Prostate gland (tissue), 2 donors: ENCODE results near the gene SIM2.

Experiments used
- POLR2A ChIP-seq: fragments of 450-650 bp; IDR thresholded peaks from one replicate; pipeline ENCODE4 v1.6.1; 2016; ENCODE audit warnings: antibody characterized with exemption, mild to moderate bottlenecking
- TF ChIP-seq, protein P1 (sequence below), 4 experiments: fragments of 200-600 bp in 2 of 4; fragments of 450-650 bp in 2 of 4; sonication (generic) in 2 of 4; IDR thresholded peaks; 1 replicate in 3 of 4; 2 replicates in 1 of 4; pipeline ENCODE4 v1.5.1; 2016 to 2019; ENCODE audit warnings: antibody characterized with exemption in 4 of 4, mild to moderate bottlenecking in 2 of 4, moderate library complexity in 2 of 4

DNA sequence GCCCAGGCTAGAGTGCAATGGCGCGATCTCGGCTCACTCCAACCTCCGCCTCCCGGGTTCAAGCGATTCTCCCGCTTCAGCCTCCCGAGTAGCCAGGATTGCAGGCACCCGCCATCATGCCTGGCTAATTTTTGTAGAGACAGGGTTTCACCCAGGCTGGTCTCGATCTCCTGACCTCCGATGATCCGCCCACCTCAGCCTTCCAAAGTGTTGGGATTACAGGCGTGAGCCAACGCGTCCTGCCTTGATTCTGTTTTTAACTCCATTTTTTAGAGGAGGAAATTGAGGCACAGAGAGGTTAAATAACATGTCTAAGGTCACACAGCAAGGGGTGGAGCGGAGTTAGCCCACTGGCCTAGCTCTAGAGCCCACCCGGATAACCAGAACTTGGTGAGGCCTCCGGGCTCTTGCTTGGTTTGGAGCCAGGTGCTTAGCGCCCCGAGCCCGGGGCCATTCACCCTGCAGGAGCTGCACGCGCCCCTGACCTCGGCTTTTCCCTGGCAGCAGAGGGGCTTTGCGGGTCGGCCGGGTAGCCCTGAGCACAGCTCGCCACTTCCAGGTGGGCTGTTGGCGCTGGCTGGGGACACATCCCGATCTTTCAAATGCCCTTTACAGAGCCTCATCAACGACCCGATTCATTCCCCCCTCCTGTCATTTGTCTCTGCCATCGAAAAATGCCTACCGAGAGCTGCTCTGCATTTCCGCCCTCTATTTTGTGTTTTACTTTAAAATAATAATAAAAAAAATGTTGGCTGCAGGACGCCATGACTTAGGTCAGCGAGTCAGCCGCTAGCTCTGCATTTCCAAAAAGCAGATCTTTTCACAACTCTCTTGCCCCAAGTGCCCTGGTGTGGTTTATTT is 11.2 kb downstream of the SIM2 start:
- TF ChIP-seq, protein P1, sequence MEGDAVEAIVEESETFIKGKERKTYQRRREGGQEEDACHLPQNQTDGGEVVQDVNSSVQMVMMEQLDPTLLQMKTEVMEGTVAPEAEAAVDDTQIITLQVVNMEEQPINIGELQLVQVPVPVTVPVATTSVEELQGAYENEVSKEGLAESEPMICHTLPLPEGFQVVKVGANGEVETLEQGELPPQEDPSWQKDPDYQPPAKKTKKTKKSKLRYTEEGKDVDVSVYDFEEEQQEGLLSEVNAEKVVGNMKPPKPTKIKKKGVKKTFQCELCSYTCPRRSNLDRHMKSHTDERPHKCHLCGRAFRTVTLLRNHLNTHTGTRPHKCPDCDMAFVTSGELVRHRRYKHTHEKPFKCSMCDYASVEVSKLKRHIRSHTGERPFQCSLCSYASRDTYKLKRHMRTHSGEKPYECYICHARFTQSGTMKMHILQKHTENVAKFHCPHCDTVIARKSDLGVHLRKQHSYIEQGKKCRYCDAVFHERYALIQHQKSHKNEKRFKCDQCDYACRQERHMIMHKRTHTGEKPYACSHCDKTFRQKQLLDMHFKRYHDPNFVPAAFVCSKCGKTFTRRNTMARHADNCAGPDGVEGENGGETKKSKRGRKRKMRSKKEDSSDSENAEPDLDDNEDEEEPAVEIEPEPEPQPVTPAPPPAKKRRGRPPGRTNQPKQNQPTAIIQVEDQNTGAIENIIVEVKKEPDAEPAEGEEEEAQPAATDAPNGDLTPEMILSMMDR (IDR thresholded peaks at IDR 0.05), result no peak
- no peak for TF ChIP-seq POLR2A
